IMR-90 (cell line): ENCODE measurements around the gene FOXN4.

Source experiments
- BHLHE40 ChIP-seq: fragments of 150-350 bp; IDR thresholded peaks from 2 replicates; pipeline ENCODE4 v1.6.1; 2016; ENCODE audit warnings: mild to moderate bottlenecking, low read depth, low read length
- CEBPB ChIP-seq: IDR thresholded peaks from 2 replicates; pipeline ENCODE4 v1.6.1; 2012; ENCODE audit warnings: low read depth, low read length, improper control_type of control experiment
- CHD1 ChIP-seq: IDR thresholded peaks from 2 replicates; pipeline ENCODE4 v1.6.1; 2012; ENCODE audit warnings: low read depth, low read length, improper control_type of control experiment
- CTCF ChIP-seq: conservative IDR thresholded peaks from 2 replicates; pipeline ENCODE4 v1.5.1; 2012; ENCODE audit warnings: mild to moderate bottlenecking, low read depth, low read length, improper control_type of control experiment
- ELK1 ChIP-seq: fragments of 150-350 bp; IDR thresholded peaks from 2 replicates; pipeline ENCODE4 v1.6.1; 2016; ENCODE audit warnings: low read depth, mild to moderate bottlenecking, low read length, moderate library complexity, borderline replicate concordance
- FOS ChIP-seq: fragments of 150-350 bp; IDR thresholded peaks from 2 replicates; pipeline ENCODE4 v1.6.1; 2016; ENCODE audit warnings: low read depth, low read length
- MAFK ChIP-seq: IDR thresholded peaks from 2 replicates; pipeline ENCODE4 v1.6.1; 2012; ENCODE audit warnings: low read depth, low read length, improper control_type of control experiment
- NFE2L2 ChIP-seq: fragments of 150-350 bp; IDR thresholded peaks from 2 replicates; pipeline ENCODE4 v1.6.1; 2016; ENCODE audit warnings: low read depth, mild to moderate bottlenecking, low read length
- POLR2A ChIP-seq: IDR thresholded peaks from 2 replicates; pipeline ENCODE4 v1.6.1; 2012; ENCODE audit warnings: mild to moderate bottlenecking, low read depth, low read length
- RAD21 ChIP-seq: IDR thresholded peaks from 2 replicates; pipeline ENCODE4 v1.6.1; 2012; ENCODE audit warnings: low read length, improper control_type of control experiment
- RFX5 ChIP-seq: IDR thresholded peaks from 2 replicates; pipeline ENCODE4 v1.8.0; 2012; ENCODE audit warnings: low read depth, mild to moderate bottlenecking, low read length, moderate library complexity
- SMC3 ChIP-seq: fragments of 150-350 bp; IDR thresholded peaks from 2 replicates; pipeline ENCODE4 v1.6.1; 2016; ENCODE audit warnings: low read depth, mild to moderate bottlenecking, antibody characterized with exemption, low read length, moderate library complexity
- USF2 ChIP-seq: fragments of 150-350 bp; IDR thresholded peaks from 2 replicates; pipeline ENCODE4 v1.6.1; 2017; ENCODE audit warnings: mild to moderate bottlenecking, antibody characterized with exemption, low read length, low read depth

- TF ChIP-seq POLR2A (no peak), CTCF (no peak), CEBPB (no peak), BHLHE40 (no peak), RFX5 (no peak), FOS (no peak), ELK1 (no peak), RAD21 (no peak), NFE2L2 (no peak), USF2 (no peak), CHD1 (no peak), MAFK (no peak), SMC3 (no peak)
Measured at GRCh38 chr12:109345428-109345827, 36.3 kb upstream of the FOXN4 start.
